ENCODE results near the gene FGFR3.

GRCh38 chr4:1771555-1772305, 21.4 kb upstream of the FGFR3 start:
- TF ChIP-seq CTCF (IDR thresholded peaks at IDR 0.05; ENCODE audit: low read depth, low read length) (no peak), MAX (IDR thresholded peaks at IDR 0.05; ENCODE audit: low read depth, low read length) (no peak), POLR2A (IDR thresholded peaks at IDR 0.05; ENCODE audit: extremely low read depth, insufficient read length) (no peak)

Data from NB4 (cell line).